ENCODE measurements around the gene TPRG1L.
"Not testable (repeated sequence)": the region's sequence is repeated elsewhere in the genome, so short reads cannot be mapped to it uniquely, and the experiment has no call there.

TPRG1L gene

DNA sequence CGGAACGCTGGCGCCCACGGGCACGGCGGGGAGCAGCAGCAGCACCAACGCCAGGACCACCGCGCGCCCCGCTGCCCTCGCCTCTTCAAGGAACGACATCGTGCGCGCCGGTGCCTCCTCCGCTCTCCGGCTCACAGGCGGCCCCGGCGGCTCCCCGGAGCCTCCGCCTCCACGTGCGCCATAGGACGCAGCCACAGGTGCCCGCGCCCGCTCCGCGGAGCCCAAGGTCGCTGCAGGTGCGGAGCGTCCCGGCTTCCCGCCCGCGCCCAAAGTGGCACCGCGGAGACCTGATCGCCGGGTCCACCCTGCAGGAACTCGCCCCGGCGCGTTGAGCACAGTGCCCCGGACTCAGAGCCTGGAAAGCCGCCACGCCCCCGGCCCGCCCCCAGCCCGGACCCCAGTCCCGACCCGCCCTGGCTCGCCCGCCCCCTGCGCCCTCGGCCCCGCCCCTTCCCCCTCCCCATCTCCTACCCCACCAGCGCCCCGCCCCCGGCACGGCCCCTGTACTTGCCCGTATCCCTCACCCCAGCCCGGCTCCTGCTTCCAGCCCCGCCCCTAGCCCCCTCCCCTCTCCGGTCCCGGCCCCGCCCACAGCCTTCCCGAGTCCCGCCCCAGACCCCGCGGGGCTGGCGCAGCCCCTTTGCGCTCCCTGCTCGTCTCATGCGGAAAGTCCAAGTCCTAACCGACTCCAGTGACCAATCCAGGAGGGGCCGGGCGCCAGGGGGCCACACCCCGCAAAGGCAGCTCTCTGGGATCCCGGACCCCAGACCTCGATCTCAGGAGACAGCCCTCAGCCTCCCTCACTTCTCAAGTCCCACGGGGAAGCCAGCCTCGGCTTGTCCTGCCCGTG is 13.4 kb upstream of the TPRG1L start, which contains the start of gene MEGF6:
MEGF6 (minus strand) TSS at position 339 of the 850 bp plus-strand sequence; CDS start at position 99, 240 bp downstream.
- H3K9ac ChIP-seq (ENCODE audit: low read length): no peak within 1 kb of the TSS
- no peaks in the 10 kb centered on the region for H3K36me3 ChIP-seq (ENCODE audit: insufficient read depth, low read length)
- no peaks in the 10 kb centered on the region for H3K4me1 ChIP-seq (ENCODE audit: insufficient read depth, low read length)
- no peaks in the 10 kb centered on the region for H3K9me3 ChIP-seq (ENCODE audit: low read length)
- no peak within 1 kb of the TSS for H3K27ac ChIP-seq (ENCODE audit: low read depth, low read length)
- no peak within 1 kb of the TSS for H3K4me3 ChIP-seq (ENCODE audit: low read depth in 1 of 2, low read length in 2 of 2)
- peaks cover 15 to 40% of the 10 kb centered on the region in 2 donors for H3K27me3 ChIP-seq (ENCODE audit: control insufficient read depth in 1 of 2, insufficient read depth in 2 of 2, low read length in 2 of 2)

DNA sequence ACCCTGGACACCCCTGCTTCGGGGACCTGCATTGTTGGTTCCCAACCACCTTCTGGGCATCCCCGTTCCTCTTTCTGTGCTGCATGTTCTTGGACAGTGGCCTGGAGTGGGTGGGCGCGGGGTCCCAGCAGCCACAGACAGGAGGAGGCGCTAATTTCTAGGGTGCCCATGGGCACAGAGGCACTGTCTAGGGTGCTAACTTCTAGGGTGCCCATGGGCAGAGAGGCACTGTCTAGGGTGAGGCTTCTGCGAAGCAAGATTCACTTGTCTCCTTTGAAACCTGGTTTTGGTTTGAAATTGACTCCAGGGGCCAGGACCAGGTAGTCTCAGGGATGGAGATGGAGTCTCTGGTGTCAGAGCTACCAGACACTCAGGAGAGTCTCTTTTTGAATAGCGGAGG is 12.7 kb upstream of the TPRG1L start:
- no peaks in the 10 kb centered on the region for H3K4me1 ChIP-seq (ENCODE audit: insufficient read depth, low read length)
- H3K27ac ChIP-seq (ENCODE audit: low read depth, low read length): no peak overlapping the region
- peaks cover 15 to 37% of the 10 kb centered on the region in 2 donors for H3K27me3 ChIP-seq (ENCODE audit: control insufficient read depth in 1 of 2, insufficient read depth in 2 of 2, low read length in 2 of 2)
- H3K9me3 ChIP-seq (ENCODE audit: low read length): no peaks in the 10 kb centered on the region
- H3K9ac ChIP-seq (ENCODE audit: low read length): no peak overlapping the region
- H3K4me3 ChIP-seq (ENCODE audit: low read depth in 1 of 2, low read length in 2 of 2): no peak overlapping the region
- H3K36me3 ChIP-seq (ENCODE audit: insufficient read depth, low read length): no peaks in the 10 kb centered on the region

DNA sequence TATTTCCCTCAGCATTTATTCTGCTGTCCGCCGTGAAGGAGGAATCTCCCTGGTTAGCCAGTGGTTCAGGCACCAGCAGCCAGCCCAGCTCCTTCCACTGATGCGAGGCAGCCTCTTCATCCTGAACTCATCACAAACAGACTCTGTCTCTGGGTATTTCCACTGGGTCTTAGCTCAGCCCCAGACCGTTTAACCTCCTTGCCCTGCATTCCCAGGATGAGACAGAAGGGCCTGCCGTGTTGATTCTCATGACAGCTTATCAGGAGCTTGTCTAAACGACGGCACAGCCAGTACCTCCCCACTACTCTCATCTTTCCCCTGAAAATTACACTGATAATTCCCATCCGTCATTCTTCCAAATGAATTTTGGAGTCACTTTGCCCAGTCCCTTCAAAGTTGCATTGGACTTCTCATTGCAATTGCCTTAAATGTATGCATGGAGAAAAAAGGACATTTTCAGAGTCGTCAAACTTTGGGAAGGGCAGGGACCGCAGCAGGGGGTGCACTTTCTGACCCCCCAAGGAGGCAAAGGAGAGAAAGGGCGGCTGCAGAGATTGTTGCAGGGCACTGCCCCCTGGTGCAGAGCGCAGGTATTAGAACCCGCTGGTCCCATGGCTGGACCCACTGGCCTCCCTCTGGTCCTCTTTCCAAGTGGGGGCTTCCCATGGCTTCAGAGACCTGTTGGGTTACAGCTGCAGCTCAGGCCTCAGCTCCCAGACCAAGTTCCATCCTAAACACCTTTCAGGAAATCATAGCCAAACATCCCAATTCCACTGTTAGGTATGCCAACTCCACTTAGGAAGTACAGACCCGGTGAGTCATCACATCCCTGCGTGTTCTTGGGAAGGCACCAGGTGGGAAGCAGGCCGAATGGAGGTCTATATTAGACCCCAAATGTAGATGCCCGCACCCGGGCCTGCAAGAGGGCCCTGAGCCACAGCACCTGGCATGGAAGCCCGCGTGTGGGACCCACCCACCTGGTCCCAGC is 9.8 kb upstream of the TPRG1L start:
- H3K9me3 ChIP-seq (ENCODE audit: low read length): no peaks in the 10 kb centered on the region
- no peaks in the 10 kb centered on the region for H3K36me3 ChIP-seq (ENCODE audit: insufficient read depth, low read length)
- peaks cover 5% of the 10 kb centered on the region for H3K4me1 ChIP-seq (ENCODE audit: insufficient read depth, low read length)
- H3K27me3 ChIP-seq (ENCODE audit: control insufficient read depth in 1 of 2, insufficient read depth in 2 of 2, low read length in 2 of 2): peaks cover 4 to 19% of the 10 kb centered on the region in 2 donors
- no peak overlapping the region for H3K9ac ChIP-seq (ENCODE audit: low read length)
- no peak overlapping the region for H3K27ac ChIP-seq (ENCODE audit: low read depth, low read length)
- H3K4me3 ChIP-seq (ENCODE audit: low read depth in 1 of 2, low read length in 2 of 2): no peak overlapping the region

DNA sequence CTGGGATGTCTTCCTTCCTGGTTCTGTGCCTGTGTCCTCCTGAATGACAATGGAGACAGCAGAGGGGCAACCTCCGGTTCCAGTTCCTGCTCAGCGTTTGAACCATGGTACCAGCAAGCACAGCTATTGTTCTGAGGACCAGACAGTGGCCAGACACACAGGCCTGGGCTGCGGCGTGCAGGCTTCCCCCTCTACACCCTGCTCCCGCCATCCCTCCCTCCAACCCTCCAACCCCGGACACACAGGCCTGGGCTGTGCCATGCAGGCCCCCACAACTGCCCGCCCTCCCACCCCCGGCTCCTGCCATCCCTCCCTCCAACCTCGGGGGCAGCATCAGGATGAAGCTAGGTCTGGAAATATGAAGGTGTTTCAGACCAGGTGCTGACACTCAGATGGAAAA is 8.0 kb upstream of the TPRG1L start:
- Histone ChIP-seq H3K9ac (ENCODE audit: low read length) (no peak overlapping the region), H3K36me3 (ENCODE audit: insufficient read depth, low read length) (no peaks in the 10 kb centered on the region), H3K27ac (ENCODE audit: low read depth, low read length) (no peak overlapping the region), H3K4me3 (ENCODE audit: low read depth in 1 of 2, low read length in 2 of 2) (no peak overlapping the region), H3K9me3 (ENCODE audit: low read length) (no peaks in the 10 kb centered on the region), H3K27me3 (ENCODE audit: control insufficient read depth in 1 of 2, insufficient read depth in 2 of 2, low read length in 2 of 2) (peaks cover 4% of the 10 kb centered on the region in 2 donors), H3K4me1 (ENCODE audit: insufficient read depth, low read length) (peaks cover 8% of the 10 kb centered on the region)

DNA sequence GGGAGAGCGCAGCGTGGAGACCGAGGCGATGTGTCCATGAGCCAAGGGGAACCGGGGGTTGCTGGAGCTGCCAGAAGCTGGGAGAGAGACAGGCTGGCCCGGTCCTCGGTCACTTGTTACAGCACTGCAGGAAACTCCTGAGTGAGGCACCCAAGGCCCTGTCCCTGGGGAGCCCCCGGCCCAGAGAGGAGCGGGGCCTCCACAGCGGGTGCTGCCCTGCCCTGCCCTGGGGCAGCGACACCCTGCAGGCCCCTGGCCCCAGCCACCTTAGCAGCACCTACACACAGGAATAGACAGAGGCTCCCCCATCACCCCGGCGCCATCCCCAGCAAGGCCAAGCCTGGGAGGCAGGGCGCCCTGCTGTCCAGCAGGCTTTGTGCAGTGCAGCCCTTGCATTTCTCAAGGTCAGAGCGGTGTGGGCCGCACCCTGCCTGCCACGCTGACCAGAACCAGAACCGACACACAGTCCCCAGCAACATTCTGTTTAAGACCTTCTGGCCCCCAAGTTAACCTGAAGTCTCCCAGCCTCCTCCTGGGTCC is 6.9 kb upstream of the TPRG1L start:
- H3K36me3 ChIP-seq (ENCODE audit: insufficient read depth, low read length): no peaks in the 10 kb centered on the region
- peaks cover 10% of the 10 kb centered on the region for H3K4me1 ChIP-seq (ENCODE audit: insufficient read depth, low read length)
- H3K9me3 ChIP-seq (ENCODE audit: low read length): no peaks in the 10 kb centered on the region
- H3K4me3 ChIP-seq (ENCODE audit: low read depth in 1 of 2, low read length in 2 of 2): no peak overlapping the region
- no peak overlapping the region for H3K9ac ChIP-seq (ENCODE audit: low read length)
- peaks cover 0 to under 1% of the 10 kb centered on the region in 2 donors for H3K27me3 ChIP-seq (ENCODE audit: control insufficient read depth in 1 of 2, insufficient read depth in 2 of 2, low read length in 2 of 2)
- no peak overlapping the region for H3K27ac ChIP-seq (ENCODE audit: low read depth, low read length)

DNA sequence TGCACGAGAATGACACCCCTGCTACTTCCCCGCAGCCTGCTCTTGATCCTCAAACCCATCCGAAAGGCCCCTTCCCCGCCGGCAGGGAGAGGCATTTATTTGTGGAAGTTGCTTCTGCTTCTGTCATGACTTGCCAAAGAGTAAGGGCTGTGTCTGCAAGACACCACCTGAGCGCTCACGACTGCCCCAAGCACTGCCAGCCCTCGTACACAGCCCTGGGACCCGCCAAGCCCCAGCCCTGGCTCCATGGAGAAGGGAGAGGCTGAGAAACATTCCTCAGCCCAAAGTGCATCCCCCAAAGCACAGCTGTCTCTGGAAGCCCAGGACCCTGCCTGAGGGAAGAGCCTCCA is 6.3 kb upstream of the TPRG1L start:
- H3K27me3 ChIP-seq (ENCODE audit: control insufficient read depth in 1 of 2, insufficient read depth in 2 of 2, low read length in 2 of 2): no peaks in the 10 kb centered on the region
- H3K36me3 ChIP-seq (ENCODE audit: insufficient read depth, low read length): no peaks in the 10 kb centered on the region
- no peak overlapping the region for H3K4me3 ChIP-seq (ENCODE audit: low read depth in 1 of 2, low read length in 2 of 2)
- peaks cover 16% of the 10 kb centered on the region for H3K4me1 ChIP-seq (ENCODE audit: insufficient read depth, low read length)
- H3K9ac ChIP-seq (ENCODE audit: low read length): no peak overlapping the region
- no peaks in the 10 kb centered on the region for H3K9me3 ChIP-seq (ENCODE audit: low read length)
- no peak overlapping the region for H3K27ac ChIP-seq (ENCODE audit: low read depth, low read length)

DNA sequence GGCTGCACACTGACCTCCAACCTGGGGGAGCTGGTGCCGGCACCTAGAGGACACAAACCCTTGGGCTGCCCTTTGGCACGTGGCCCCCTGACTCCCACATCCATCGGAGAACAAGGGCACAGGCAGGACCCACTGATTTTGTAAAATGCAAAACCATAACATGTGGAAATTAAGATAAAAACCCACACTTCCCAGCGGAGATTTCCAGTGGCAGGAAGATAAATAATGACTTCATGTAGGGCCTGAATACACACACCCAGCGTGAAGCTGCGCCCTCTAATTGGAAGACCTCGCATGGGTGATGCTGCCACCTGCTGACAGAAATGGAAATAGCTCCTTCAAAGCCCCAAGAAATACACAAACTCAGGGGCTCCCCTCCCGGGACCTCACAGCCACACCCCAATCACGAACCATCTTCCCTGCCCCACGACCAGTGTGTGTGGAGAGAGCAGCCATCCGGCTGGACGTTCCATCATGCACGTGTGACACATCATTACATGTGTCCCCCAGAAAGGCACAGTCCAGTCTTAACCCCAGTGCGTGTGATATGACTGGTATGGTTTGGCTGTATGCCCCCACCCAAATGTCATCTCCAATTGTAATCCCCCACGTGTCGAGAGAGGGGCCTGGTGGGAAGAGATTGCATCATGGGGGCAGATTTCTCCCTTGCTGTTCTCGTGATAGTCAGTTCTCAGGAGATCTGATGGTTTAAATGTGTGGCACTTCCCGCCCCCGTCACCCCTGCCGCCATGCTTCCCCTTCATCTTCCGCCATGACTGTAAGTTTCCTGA is 5.7 kb upstream of the TPRG1L start:
- no peak overlapping the region for H3K9ac ChIP-seq (ENCODE audit: low read length)
- H3K36me3 ChIP-seq (ENCODE audit: insufficient read depth, low read length): no peaks in the 10 kb centered on the region
- H3K27ac ChIP-seq (ENCODE audit: low read depth, low read length): no peak overlapping the region
- peaks cover 20% of the 10 kb centered on the region for H3K4me1 ChIP-seq (ENCODE audit: insufficient read depth, low read length)
- no peaks in the 10 kb centered on the region for H3K27me3 ChIP-seq (ENCODE audit: control insufficient read depth in 1 of 2, insufficient read depth in 2 of 2, low read length in 2 of 2)
- no peaks in the 10 kb centered on the region for H3K9me3 ChIP-seq (ENCODE audit: low read length)
- H3K4me3 ChIP-seq (ENCODE audit: low read depth in 1 of 2, low read length in 2 of 2): no peak overlapping the region

DNA sequence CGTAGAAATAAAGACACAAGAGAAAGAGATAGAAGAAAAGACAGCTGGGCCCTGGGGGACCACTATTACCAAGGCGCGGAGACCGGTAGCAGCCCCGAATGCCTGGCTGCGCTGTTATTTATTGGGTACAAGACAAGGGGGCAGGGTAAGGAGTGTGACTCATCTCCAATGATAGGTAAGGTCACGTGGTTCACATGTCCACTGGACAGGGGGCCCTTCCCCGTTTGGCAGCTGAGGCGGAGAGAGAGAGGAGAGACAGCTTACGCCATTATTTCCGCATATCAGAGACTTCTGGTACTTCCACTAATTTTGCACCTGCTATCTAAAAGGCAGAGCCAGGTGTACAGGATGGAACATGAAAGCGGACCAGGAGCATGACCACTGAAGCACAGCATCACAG is 4.1 kb upstream of the TPRG1L start:
- H3K4me3 ChIP-seq (ENCODE audit: low read depth in 1 of 2, low read length in 2 of 2): no peak overlapping the region
- H3K27me3 ChIP-seq (ENCODE audit: control insufficient read depth in 1 of 2, insufficient read depth in 2 of 2, low read length in 2 of 2): no peaks in the 10 kb centered on the region
- peaks cover 23% of the 10 kb centered on the region for H3K4me1 ChIP-seq (ENCODE audit: insufficient read depth, low read length)
- no peak overlapping the region for H3K9ac ChIP-seq (ENCODE audit: low read length)
- H3K36me3 ChIP-seq (ENCODE audit: insufficient read depth, low read length): no peaks in the 10 kb centered on the region
- H3K27ac ChIP-seq (ENCODE audit: low read depth, low read length): no peak overlapping the region
- no peaks in the 10 kb centered on the region for H3K9me3 ChIP-seq (ENCODE audit: low read length)

DNA sequence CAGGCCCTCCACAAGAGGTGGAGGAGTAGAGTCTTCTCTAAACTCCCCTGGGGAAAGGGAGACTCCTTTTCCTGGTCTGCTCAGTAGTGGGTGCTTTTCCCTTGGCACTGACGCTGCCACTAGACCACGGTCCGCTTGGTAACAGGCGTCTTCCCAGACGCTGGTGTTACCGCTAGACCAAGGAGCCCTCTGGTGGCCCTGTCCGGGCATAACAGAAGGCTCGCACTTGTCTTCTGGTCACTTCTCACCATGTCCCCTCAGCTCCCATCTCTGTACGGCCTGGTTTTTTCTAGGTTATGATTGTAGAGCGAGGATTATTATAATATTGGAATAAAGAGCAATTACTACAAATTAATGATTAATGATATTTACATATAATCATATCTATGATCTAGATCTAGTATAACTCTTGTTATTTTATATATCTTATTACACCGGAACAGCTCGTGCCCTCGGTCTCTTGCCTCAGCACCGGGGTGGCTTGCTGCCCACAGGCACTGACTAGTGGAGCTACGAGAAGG is 3.6 kb upstream of the TPRG1L start:
- not testable (repeated sequence) for H3K9ac ChIP-seq (ENCODE audit: low read length); H3K27me3 ChIP-seq (ENCODE audit: control insufficient read depth in 1 of 2, insufficient read depth in 2 of 2, low read length in 2 of 2); H3K36me3 ChIP-seq (ENCODE audit: insufficient read depth, low read length); H3K27ac ChIP-seq (ENCODE audit: low read depth, low read length); H3K9me3 ChIP-seq (ENCODE audit: low read length); H3K4me3 ChIP-seq (ENCODE audit: low read depth in 1 of 2, low read length in 2 of 2)
- H3K4me1 ChIP-seq (ENCODE audit: insufficient read depth, low read length): peaks cover 28% of the 10 kb centered on the region

DNA sequence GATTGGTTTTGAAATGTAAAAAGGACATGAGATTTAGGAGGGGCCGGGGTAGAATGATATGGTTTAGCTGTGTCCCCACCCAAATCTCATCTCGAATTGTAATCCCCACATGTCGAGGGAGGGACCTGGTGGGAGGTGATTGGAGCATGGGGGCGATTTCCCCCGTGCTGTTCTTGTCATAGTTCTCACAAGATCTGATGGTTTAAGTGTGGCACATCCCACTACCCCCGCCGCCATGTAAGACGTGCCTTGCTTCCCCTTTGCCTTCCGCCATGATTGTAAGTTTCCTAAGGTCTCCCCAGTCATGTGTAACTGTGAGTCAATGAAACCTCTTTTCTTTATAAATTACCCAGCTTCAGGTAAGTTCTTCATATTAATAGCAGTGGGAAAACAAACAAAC is 2.7 kb upstream of the TPRG1L start:
- not testable (repeated sequence) for H3K9ac ChIP-seq (ENCODE audit: low read length)
- peaks cover 28% of the 10 kb centered on the region for H3K4me1 ChIP-seq (ENCODE audit: insufficient read depth, low read length)

More for the DNA sequence above, 2.7 kb upstream of the TPRG1L start:
- not testable (repeated sequence) for H3K4me3 ChIP-seq (ENCODE audit: low read depth in 1 of 2, low read length in 2 of 2); H3K9me3 ChIP-seq (ENCODE audit: low read length); H3K27ac ChIP-seq (ENCODE audit: low read depth, low read length); H3K36me3 ChIP-seq (ENCODE audit: insufficient read depth, low read length); H3K27me3 ChIP-seq (ENCODE audit: control insufficient read depth in 1 of 2, insufficient read depth in 2 of 2, low read length in 2 of 2)
